GM12878 (cell line): Measurements from ENCODE around the gene PRR16.

ENCODE experiments used
- CHD2 ChIP-seq: IDR thresholded peaks from 2 replicates; pipeline ENCODE4 v1.6.1; 2011; ENCODE audit warnings: low read depth, low read length, improper control_type of control experiment, borderline replicate concordance
- EZH2 ChIP-seq: IDR thresholded peaks from 2 replicates; pipeline ENCODE4 v1.6.1; 2012; ENCODE audit warnings: low read depth, mild to moderate bottlenecking, control low read depth, inconsistent platforms, low read length, borderline replicate concordance; ENCODE audit not compliant: control insufficient read depth
- GABPA ChIP-seq: IDR thresholded peaks from 2 replicates; pipeline ENCODE4 v1.6.1; 2014; ENCODE audit warnings: antibody characterized with exemption, low read depth, mild to moderate bottlenecking, inconsistent platforms
- IRF3 ChIP-seq: fragments of 450-650 bp; IDR thresholded peaks from 2 replicates; pipeline ENCODE4 v1.6.1; 2014; ENCODE audit warnings: mild to moderate bottlenecking
- JUND ChIP-seq: IDR thresholded peaks from 2 replicates; pipeline ENCODE4 v1.6.1; 2012; ENCODE audit warnings: low read depth, mild to moderate bottlenecking, low read length, improper control_type of control experiment, moderate library complexity
- KDM1A ChIP-seq: fragments of 200-600 bp; sonication (generic); IDR thresholded peaks from 2 replicates; pipeline ENCODE4 v1.6.1; 2016; ENCODE audit warnings: borderline replicate concordance
- POLR2A ChIP-seq: IDR thresholded peaks from 2 replicates; pipeline ENCODE4 v1.6.1; 2011; ENCODE audit warnings: low read depth, mild to moderate bottlenecking, low read length
- POLR2AphosphoS5 ChIP-seq: IDR thresholded peaks from 2 replicates; pipeline ENCODE4 v1.6.1; 2011; ENCODE audit warnings: mild to moderate bottlenecking, low read length, inconsistent platforms
- YY1 ChIP-seq: IDR thresholded peaks from 2 replicates; pipeline ENCODE4 v1.6.1; 2011; ENCODE audit warnings: low read depth, mild to moderate bottlenecking, low read length
- ZNF207 ChIP-seq: fragments of 450-650 bp; IDR thresholded peaks from 2 replicates; pipeline ENCODE4 v1.6.1; 2014; ENCODE audit warnings: antibody characterized with exemption, mild to moderate bottlenecking, borderline replicate concordance
- TF ChIP-seq, protein P1 (sequence below), 3 experiments: IDR thresholded peaks in 2 of 3; conservative IDR thresholded peaks in 1 of 3; 2 replicates each; pipeline ENCODE4 v1.5.1; 2011; ENCODE audit warnings: low read depth in 3 of 3, low read length in 3 of 3, mild to moderate bottlenecking in 3 of 3, control low read depth in 2 of 3, moderate library complexity in 2 of 3, inconsistent platforms in 1 of 3, mixed read lengths in 1 of 3; ENCODE audit not compliant: control insufficient read depth in 2 of 3, insufficient read depth in 1 of 3; ENCODE audit errors: extremely low read depth in 1 of 3

DNA sequence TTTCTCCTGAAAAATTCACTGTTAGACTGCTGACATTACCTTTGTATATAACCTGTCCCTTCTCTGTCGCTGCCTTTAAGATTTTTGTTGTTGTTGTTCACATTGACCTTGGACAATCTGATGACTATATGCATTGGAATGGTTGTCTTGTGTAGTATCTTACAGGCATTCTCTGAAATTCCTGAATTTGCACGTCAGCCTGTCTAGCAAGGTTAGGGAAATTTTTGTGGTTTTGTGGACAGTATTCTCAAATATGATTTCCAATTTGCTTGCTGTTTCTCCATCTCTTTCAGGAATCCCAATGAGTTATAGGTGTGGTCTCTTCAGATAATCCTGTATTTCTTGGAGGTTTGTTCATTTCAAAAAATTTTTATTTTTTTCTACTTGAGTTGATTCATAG, 140.8 kb downstream of the PRR16 start:
- TF ChIP-seq IRF3 (no peak), YY1 (no peak), POLR2A (no peak), GABPA (no peak), ZNF207 (no peak), JUND (no peak), EZH2 (no peak), CHD2 (no peak), POLR2AphosphoS5 (no peak), KDM1A (no peak)
- TF ChIP-seq, protein P1, sequence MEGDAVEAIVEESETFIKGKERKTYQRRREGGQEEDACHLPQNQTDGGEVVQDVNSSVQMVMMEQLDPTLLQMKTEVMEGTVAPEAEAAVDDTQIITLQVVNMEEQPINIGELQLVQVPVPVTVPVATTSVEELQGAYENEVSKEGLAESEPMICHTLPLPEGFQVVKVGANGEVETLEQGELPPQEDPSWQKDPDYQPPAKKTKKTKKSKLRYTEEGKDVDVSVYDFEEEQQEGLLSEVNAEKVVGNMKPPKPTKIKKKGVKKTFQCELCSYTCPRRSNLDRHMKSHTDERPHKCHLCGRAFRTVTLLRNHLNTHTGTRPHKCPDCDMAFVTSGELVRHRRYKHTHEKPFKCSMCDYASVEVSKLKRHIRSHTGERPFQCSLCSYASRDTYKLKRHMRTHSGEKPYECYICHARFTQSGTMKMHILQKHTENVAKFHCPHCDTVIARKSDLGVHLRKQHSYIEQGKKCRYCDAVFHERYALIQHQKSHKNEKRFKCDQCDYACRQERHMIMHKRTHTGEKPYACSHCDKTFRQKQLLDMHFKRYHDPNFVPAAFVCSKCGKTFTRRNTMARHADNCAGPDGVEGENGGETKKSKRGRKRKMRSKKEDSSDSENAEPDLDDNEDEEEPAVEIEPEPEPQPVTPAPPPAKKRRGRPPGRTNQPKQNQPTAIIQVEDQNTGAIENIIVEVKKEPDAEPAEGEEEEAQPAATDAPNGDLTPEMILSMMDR (IDR thresholded peaks at IDR 0.05 in 2 of 3, conservative IDR thresholded peaks at IDR 0.05 in 1 of 3; ENCODE audit: control insufficient read depth in 2 of 3, extremely low read depth in 1 of 3, insufficient read depth in 1 of 3, low read depth in 3 of 3, low read length in 3 of 3): no peak
